NT2/D1 (cell line): ENCODE results near the gene AQP7.

Experiments
- SUZ12 ChIP-seq: IDR thresholded peaks from 2 replicates; pipeline ENCODE4 v1.6.1; 2011; ENCODE audit not compliant: insufficient read length, insufficient read depth; ENCODE audit errors: extremely low read depth
- YY1 ChIP-seq: IDR thresholded peaks from 2 replicates; pipeline ENCODE4 v1.6.1; 2011; ENCODE audit not compliant: insufficient read length, insufficient read depth

- TF ChIP-seq SUZ12 (no peak), YY1 (no peak)
These were observed 34.8 kb upstream of the AQP7 start for GRCh38 chr9:33437205-33437604.
